Fibroblast of pulmonary artery (primary cell): ENCODE data around the gene IGFBP4.
"Not testable (repeated sequence)": the region's sequence is repeated elsewhere in the genome, so short reads cannot be mapped to it uniquely, and the experiment has no call there.

Experiments
- DNase-seq: peaks from one replicate; pipeline ENCODE4 v3.0.0-alpha.2; 2010; ENCODE audit warnings: low read depth
- H3K4me3 ChIP-seq: replicated peaks from 2 replicates; pipeline ENCODE4 v1.5.1; 2011; ENCODE audit warnings: low read depth, mild to moderate bottlenecking, control low read depth, low read length, moderate library complexity
- TF ChIP-seq, protein P1 (sequence below): IDR thresholded peaks from 2 replicates; pipeline ENCODE4 v1.5.1; 2011; ENCODE audit warnings: mild to moderate bottlenecking, control low read depth, low read length, inconsistent platforms; ENCODE audit errors: missing control alignments

Gene IGFBP4

DNA sequence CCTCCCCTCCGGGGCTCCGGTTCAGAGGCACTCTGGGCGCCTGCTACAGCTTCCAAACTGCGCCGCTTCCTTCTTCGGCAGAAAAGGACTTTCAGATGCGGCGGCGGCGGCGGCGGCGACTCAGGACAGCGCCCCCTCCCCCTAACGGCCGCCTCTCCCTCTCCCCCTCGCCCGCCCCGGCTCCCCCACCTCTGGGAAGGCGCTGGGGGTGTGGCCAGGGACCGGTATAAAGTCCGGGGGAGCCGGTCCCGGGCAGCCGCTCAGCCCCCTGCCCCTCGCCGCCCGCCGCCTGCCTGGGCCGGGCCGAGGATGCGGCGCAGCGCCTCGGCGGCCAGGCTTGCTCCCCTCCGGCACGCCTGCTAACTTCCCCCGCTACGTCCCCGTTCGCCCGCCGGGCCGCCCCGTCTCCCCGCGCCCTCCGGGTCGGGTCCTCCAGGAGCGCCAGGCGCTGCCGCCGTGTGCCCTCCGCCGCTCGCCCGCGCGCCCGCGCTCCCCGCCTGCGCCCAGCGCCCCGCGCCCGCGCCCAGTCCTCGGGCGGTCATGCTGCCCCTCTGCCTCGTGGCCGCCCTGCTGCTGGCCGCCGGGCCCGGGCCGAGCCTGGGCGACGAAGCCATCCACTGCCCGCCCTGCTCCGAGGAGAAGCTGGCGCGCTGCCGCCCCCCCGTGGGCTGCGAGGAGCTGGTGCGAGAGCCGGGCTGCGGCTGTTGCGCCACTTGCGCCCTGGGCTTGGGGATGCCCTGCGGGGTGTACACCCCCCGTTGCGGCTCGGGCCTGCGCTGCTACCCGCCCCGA lies at the start of gene IGFBP4:
Gene IGFBP4 (plus strand): TSS at position 255 of the 792 bp plus-strand sequence. CDS start 286 bp downstream, at position 541.
- TF ChIP-seq, protein P1, sequence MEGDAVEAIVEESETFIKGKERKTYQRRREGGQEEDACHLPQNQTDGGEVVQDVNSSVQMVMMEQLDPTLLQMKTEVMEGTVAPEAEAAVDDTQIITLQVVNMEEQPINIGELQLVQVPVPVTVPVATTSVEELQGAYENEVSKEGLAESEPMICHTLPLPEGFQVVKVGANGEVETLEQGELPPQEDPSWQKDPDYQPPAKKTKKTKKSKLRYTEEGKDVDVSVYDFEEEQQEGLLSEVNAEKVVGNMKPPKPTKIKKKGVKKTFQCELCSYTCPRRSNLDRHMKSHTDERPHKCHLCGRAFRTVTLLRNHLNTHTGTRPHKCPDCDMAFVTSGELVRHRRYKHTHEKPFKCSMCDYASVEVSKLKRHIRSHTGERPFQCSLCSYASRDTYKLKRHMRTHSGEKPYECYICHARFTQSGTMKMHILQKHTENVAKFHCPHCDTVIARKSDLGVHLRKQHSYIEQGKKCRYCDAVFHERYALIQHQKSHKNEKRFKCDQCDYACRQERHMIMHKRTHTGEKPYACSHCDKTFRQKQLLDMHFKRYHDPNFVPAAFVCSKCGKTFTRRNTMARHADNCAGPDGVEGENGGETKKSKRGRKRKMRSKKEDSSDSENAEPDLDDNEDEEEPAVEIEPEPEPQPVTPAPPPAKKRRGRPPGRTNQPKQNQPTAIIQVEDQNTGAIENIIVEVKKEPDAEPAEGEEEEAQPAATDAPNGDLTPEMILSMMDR: peak; percentile 31
- DNase-seq: peak; percentile 74
- H3K4me3 ChIP-seq: peak within 1 kb of the TSS; percentile 99

GRCh38 chr17:40399185-40399584 lies 44.1 kb upstream of the IGFBP4 start:
- TF ChIP-seq, protein P1: peak; percentile 59
- no peak overlapping the region for H3K4me3 ChIP-seq
- peak; percentile 80 for DNase-seq

- TF ChIP-seq, protein P1: no peak
- no peak overlapping the region for H3K4me3 ChIP-seq
- DNase-seq: no peak
Observed at GRCh38 chr17:40402668-40403067, 40.6 kb upstream of the IGFBP4 start.

DNA sequence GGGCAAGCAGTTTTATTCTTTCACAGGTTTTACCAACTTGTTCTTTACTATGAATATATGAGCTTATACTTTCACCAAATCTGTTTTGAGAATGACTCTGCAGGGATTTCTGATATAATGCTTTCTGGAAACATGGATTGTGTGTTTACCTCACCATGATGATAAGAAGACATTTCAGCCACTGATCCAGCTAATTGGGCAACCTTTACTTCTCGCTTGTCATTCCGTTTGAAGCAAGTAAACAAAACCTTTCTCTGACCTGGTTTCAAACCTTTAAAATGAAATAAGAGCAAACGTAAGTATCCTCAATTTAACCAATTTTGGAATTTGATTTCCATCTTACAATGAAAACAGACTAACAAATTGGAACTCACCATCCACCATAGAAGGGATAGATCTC lies 39.2 kb upstream of the IGFBP4 start:
- no peak for DNase-seq
- H3K4me3 ChIP-seq: no peak overlapping the region
- TF ChIP-seq, protein P1: no peak

DNA sequence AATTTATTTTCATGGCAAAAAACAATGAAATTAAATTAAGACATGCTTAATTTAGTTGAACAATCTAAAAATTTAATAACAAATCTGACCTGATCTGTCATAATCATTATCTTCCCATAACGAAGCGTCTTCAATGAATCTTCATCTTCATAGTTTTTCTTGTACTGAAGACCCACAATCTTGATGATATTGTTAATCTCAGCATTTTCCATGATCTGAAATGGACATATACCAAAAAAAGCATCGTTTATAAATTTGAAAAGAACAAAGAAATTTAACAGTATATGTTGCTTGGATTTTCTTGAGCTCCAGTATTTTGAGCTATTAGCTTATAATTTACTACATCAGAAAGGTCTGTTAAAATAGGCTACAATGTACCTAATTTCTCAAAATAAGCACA lies 35.8 kb upstream of the IGFBP4 start:
- TF ChIP-seq, protein P1: no peak
- no peak for DNase-seq
- H3K4me3 ChIP-seq: no peak overlapping the region

DNA sequence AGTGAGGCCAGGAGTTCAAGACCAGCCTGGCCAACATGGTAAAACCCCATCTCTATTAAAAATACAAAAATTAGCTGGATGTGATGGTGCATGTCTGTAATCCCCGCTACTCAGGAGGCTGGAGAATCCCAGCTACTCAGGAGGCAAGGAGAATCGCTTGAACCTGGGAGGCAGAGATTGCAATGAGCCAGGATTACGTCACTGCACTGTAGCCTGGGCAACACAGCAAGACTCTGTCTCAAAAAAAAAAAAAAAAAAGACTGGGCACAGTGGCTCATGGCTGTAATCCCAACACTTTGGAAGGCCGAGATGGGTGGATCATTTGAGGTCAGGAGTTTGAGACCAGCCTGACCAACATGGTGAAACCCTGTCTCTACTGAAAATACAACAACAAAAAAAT lies 33.7 kb upstream of the IGFBP4 start:
- not testable (repeated sequence) for DNase-seq, H3K4me3 ChIP-seq

DNA sequence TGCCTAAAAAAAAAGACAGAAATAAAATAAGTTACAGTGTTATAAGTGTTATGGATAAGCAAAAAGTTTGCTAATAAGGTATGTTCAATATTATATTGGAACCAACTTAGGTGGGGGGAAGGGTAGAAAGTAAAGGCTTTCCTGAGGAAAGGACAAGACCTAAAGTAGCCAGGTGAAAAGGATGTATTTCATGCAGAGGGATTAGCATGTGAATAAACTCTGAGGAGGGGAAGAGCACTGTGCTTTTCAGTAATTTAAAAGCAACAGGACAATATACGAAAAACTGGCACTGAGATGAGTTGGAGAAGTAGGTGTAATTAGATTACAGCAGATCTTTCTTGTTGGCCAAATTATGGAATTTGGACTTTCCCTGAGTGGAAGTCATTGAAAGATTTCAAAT lies 33.2 kb upstream of the IGFBP4 start:
- no peak for DNase-seq
- no peak overlapping the region for H3K4me3 ChIP-seq
- TF ChIP-seq, protein P1: no peak
